Activated naive CD4-positive, alpha-beta T cell treated with anti-CD3 and anti-CD28 coated beads for 36 hours (primary cell): ENCODE results near the gene LRFN4. TPM values are rescaled to one million over a fixed set of nuclear protein-coding genes. Genes with fewer than 3 reads are reported as not detected.

ENCODE experiments used
- CTCF ChIA-PET: fragments of 350-600 bp; sonication (Branson Sonifier 250); formaldehyde crosslinking; loops from one replicate; lab custom pipeline; 2021; ENCODE audit warnings: antibody characterized with exemption; lab: Charles Lee
- DNase-seq: peaks from one replicate; pipeline ENCODE4 v3.0.0-alpha.2; 2020
- H3K27ac Mint-ChIP-seq: one replicate; pipeline ENCODE4 v1.8.0; 2021; ENCODE audit warnings: mild to moderate bottlenecking, mixed read lengths
- H3K27me3 Mint-ChIP-seq: one replicate; pipeline ENCODE4 v1.8.0; 2021; ENCODE audit warnings: low read depth, mixed read lengths
- H3K36me3 Mint-ChIP-seq: one replicate; pipeline ENCODE4 v1.8.0; 2021; ENCODE audit warnings: low read depth, mixed read lengths
- H3K4me1 Mint-ChIP-seq: one replicate; pipeline ENCODE4 v1.8.0; 2021; ENCODE audit warnings: low read depth, mixed read lengths
- H3K4me3 Mint-ChIP-seq: one replicate; pipeline ENCODE4 v1.8.0; 2021; ENCODE audit warnings: mild to moderate bottlenecking, moderate library complexity, mixed read lengths
- H3K9me3 Mint-ChIP-seq: one replicate; pipeline ENCODE4 v1.8.0; 2021; ENCODE audit warnings: mixed read lengths
- intact Hi-C: fragments of 100-400 bp; cut with micrococcal nuclease; formaldehyde crosslinking; loops from one replicate; pipeline ENCODE4 v1.15.1; 2023
- total RNA-seq, 2 experiments: library from RNA; stranded (reverse); gene quantifications; one replicate each; pipeline ENCODE4 v1.2.3, GENCODE V29; 2021

Gene LRFN4
- total RNA-seq, 2 experiments from 2014 or later, result 13.3 to 16.1 TPM

- CTCF ChIA-PET, result interaction anchor here (6.6 kb wide), 1 partner anchor 140 kb away, joined by 35 read pairs; no protein-coding TSS in a partner anchor
- no peak for DNase-seq
- H3K4me1 Mint-ChIP-seq, result peaks cover 19% of the 10 kb centered on the region
- peaks cover 7% of the 10 kb centered on the region for H3K36me3 Mint-ChIP-seq
- H3K9me3 Mint-ChIP-seq, result no peaks in the 10 kb centered on the region
- no peaks in the 10 kb centered on the region for H3K27me3 Mint-ChIP-seq
- no peak overlapping the region for H3K4me3 Mint-ChIP-seq
- intact Hi-C loops, result loop anchor here (2.0 kb wide), 1 partner anchor 257 kb away; no protein-coding TSS in a partner anchor
- peak overlapping the region; percentile 1 for H3K27ac Mint-ChIP-seq
These were observed 21.0 kb upstream of the LRFN4 start for GRCh38 chr11:66835768-66836405.

GRCh38 chr11:66840317-66841091 lies 16.4 kb upstream of the LRFN4 start:
- intact Hi-C loops, result loop anchor here (5.0 kb wide), 1 partner anchor 42 kb away; no protein-coding TSS in a partner anchor
- Mint-ChIP-seq H3K9me3 (no peaks in the 10 kb centered on the region), H3K27me3 (no peaks in the 10 kb centered on the region), H3K4me1 (peaks cover 47% of the 10 kb centered on the region), H3K4me3 (peak overlapping the region; percentile 11), H3K27ac (peak overlapping the region; percentile 86), H3K36me3 (peaks cover 21% of the 10 kb centered on the region)
- DNase-seq, result no peak
- CTCF ChIA-PET, result interaction anchor here (1.1 to 1.3 kb wide), 2 partner anchors 9 to 162 kb away, joined by 3 to 6 read pairs; partner anchors contain the start of gene RBM4B

GRCh38 chr11:66841861-66842260 lies 15.0 kb upstream of the LRFN4 start:
- CTCF ChIA-PET, result interaction anchor here (0.6 to 1.8 kb wide), 3 partner anchors 40 to 1029 kb away, joined by 4 to 5 read pairs (median 4); no protein-coding TSS in a partner anchor
- Mint-ChIP-seq H3K9me3 (no peaks in the 10 kb centered on the region), H3K36me3 (peaks cover 21% of the 10 kb centered on the region), H3K4me1 (peaks cover 47% of the 10 kb centered on the region), H3K27me3 (no peaks in the 10 kb centered on the region), H3K27ac (peak overlapping the region; percentile 86), H3K4me3 (peak overlapping the region; percentile 87)
- DNase-seq, result no peak
- intact Hi-C loops, result loop anchor here (2.0 to 5.0 kb wide), 2 partner anchors 40 to 117 kb away; partner anchors contain the start of gene PC

- intact Hi-C loops, result loop anchor here (2.0 to 5.0 kb wide), 2 partner anchors 40 to 116 kb away; partner anchors contain the start of gene PC
- peaks cover 47% of the 10 kb centered on the region for H3K4me1 Mint-ChIP-seq
- H3K9me3 Mint-ChIP-seq, result no peaks in the 10 kb centered on the region
- DNase-seq, result no peak
- CTCF ChIA-PET, result interaction anchor here (1.2 to 1.8 kb wide), 3 partner anchors 9 to 133 kb away, joined by 3 to 5 read pairs (median 4); no protein-coding TSS in a partner anchor
- peaks cover 21% of the 10 kb centered on the region for H3K36me3 Mint-ChIP-seq
- no peaks in the 10 kb centered on the region for H3K27me3 Mint-ChIP-seq
- peak overlapping the region; percentile 87 for H3K4me3 Mint-ChIP-seq
- peak overlapping the region; percentile 86 for H3K27ac Mint-ChIP-seq
These were observed 14.4 kb upstream of the LRFN4 start for GRCh38 chr11:66842501-66842895.

GRCh38 chr11:66842896-66843775 lies 13.7 kb upstream of the LRFN4 start, which contains the start of gene RCE1:
Gene RCE1 (plus strand): TSS chr11:66843441. CDS start chr11:66843456, 15 bp downstream.
- CTCF ChIA-PET, result interaction anchor here (1.2 to 1.8 kb wide), 3 partner anchors 10 to 133 kb away, joined by 3 to 5 read pairs (median 4); no protein-coding TSS in a partner anchor
- DNase-seq, result peak; percentile 91
- peaks cover 21% of the 10 kb centered on the region for H3K36me3 Mint-ChIP-seq
- H3K4me1 Mint-ChIP-seq, result peaks cover 47% of the 10 kb centered on the region
- H3K9me3 Mint-ChIP-seq, result no peaks in the 10 kb centered on the region
- intact Hi-C loops, result loop anchor here (1.0 to 5.0 kb wide), 7 partner anchors 13 to 276 kb away; partner anchors contain the start of genes KDM2A, PC and RBM14
- H3K27me3 Mint-ChIP-seq, result no peaks in the 10 kb centered on the region
- peak within 1 kb of the TSS; percentile 87 for H3K4me3 Mint-ChIP-seq
- H3K27ac Mint-ChIP-seq, result peak within 1 kb of the TSS; percentile 90

GRCh38 chr11:66843776-66844495 lies 12.9 kb upstream of the LRFN4 start:
- H3K9me3 Mint-ChIP-seq, result no peaks in the 10 kb centered on the region
- DNase-seq, result no peak
- CTCF ChIA-PET, result interaction anchor here (1.2 kb wide), 1 partner anchor 11 kb away, joined by 3 read pairs; no protein-coding TSS in a partner anchor
- H3K4me3 Mint-ChIP-seq, result peak overlapping the region; percentile 87
- intact Hi-C loops, result loop anchor here (1.0 to 5.0 kb wide), 7 partner anchors 12 to 275 kb away; partner anchors contain the start of genes KDM2A, PC and RBM14
- H3K27ac Mint-ChIP-seq, result peak overlapping the region; percentile 90
- H3K36me3 Mint-ChIP-seq, result peaks cover 21% of the 10 kb centered on the region
- peaks cover 46% of the 10 kb centered on the region for H3K4me1 Mint-ChIP-seq
- no peaks in the 10 kb centered on the region for H3K27me3 Mint-ChIP-seq

- H3K4me1 Mint-ChIP-seq, result peaks cover 41% of the 10 kb centered on the region
- CTCF ChIA-PET, result no interaction called here
- H3K27ac Mint-ChIP-seq, result peak overlapping the region; percentile 90
- intact Hi-C loops, result loop anchor here (5.0 kb wide), 1 partner anchor 38 kb away; no protein-coding TSS in a partner anchor
- peaks cover 21% of the 10 kb centered on the region for H3K36me3 Mint-ChIP-seq
- no peaks in the 10 kb centered on the region for H3K27me3 Mint-ChIP-seq
- peak overlapping the region; percentile 87 for H3K4me3 Mint-ChIP-seq
- H3K9me3 Mint-ChIP-seq, result no peaks in the 10 kb centered on the region
- no peak for DNase-seq
These were observed 12.2 kb upstream of the LRFN4 start for GRCh38 chr11:66844496-66845142.

- peak overlapping the region; percentile 87 for H3K4me3 Mint-ChIP-seq
- CTCF ChIA-PET, result interaction anchor here (0.6 kb wide), 1 partner anchor 228 kb away, joined by 5 read pairs; no protein-coding TSS in a partner anchor
- H3K36me3 Mint-ChIP-seq, result peaks cover 18% of the 10 kb centered on the region
- H3K9me3 Mint-ChIP-seq, result no peaks in the 10 kb centered on the region
- H3K27ac Mint-ChIP-seq, result no peak overlapping the region
- H3K27me3 Mint-ChIP-seq, result no peaks in the 10 kb centered on the region
- peaks cover 34% of the 10 kb centered on the region for H3K4me1 Mint-ChIP-seq
- DNase-seq, result no peak
- intact Hi-C loops, result no loop called here
These were observed 11.6 kb upstream of the LRFN4 start for GRCh38 chr11:66845143-66845875.

GRCh38 chr11:66845876-66846212 lies 11.0 kb upstream of the LRFN4 start:
- intact Hi-C loops, result no loop called here
- Mint-ChIP-seq H3K27me3 (no peaks in the 10 kb centered on the region), H3K36me3 (peaks cover 13% of the 10 kb centered on the region), H3K9me3 (no peaks in the 10 kb centered on the region), H3K4me3 (no peak overlapping the region), H3K27ac (no peak overlapping the region), H3K4me1 (peaks cover 29% of the 10 kb centered on the region)
- CTCF ChIA-PET, result interaction anchor here (0.6 kb wide), 1 partner anchor 227 kb away, joined by 5 read pairs; no protein-coding TSS in a partner anchor
- no peak for DNase-seq

GRCh38 chr11:66846671-66847091 lies 10.2 kb upstream of the LRFN4 start:
- Mint-ChIP-seq H3K27ac (no peak overlapping the region), H3K4me3 (no peak overlapping the region)
- CTCF ChIA-PET, result no interaction called here

More at GRCh38 chr11:66846671-66847091, 10.2 kb upstream of the LRFN4 start:
- peaks cover 23% of the 10 kb centered on the region for H3K4me1 Mint-ChIP-seq
- DNase-seq, result no peak
- H3K27me3 Mint-ChIP-seq, result no peaks in the 10 kb centered on the region
- H3K9me3 Mint-ChIP-seq, result no peaks in the 10 kb centered on the region
- intact Hi-C loops, result no loop called here
- peaks cover 13% of the 10 kb centered on the region for H3K36me3 Mint-ChIP-seq
